ENCODE results near the gene TBX2. TPM values are rescaled to one million over a fixed set of nuclear protein-coding genes. Genes with fewer than 3 reads are reported as not detected.

Gene TBX2
- total and polyA plus RNA-seq, 2 of the 4 experiments (the other 2 are of a cell fraction) = 20.1 to 64.1 TPM

DNA sequence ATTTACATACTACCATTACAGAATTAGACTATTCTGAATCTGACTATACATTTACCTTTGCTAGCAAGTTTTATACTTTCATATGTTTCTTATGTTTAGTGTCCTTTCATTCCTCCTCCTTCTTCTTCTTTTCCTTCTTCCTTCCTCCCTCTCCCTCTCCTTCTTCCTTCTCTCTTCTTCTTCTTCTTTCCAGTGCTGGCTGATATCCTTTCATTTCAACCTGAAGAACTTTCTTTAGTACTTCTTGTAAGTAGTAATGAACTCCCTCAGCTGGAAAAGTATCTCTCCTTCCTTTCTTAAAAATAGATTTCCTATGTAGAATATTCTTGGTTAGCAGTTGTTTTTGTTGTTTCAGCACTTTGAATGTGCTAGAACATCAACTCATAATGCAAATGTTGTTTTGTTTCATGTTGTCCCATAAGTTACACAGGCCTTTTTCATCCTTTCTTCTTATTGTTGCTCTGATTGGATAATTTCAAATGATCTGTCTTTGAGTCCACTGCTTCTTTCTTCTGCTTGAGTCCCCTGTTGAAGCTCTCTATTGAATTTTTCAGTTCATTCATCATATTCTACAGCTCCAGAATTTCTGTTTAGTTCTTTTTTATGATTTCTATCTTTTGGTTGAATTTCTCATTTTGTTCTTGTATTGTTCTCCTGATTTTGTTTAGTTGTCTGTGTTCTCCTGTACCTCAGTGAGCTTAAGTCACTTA is 37.5 kb downstream of the TBX2 start:
- H2BK20ac ChIP-seq (ENCODE audit: low read depth, low read length) = no peak overlapping the region
- no peak overlapping the region for H3K4me3 ChIP-seq (ENCODE audit: insufficient read depth, low read depth, low read length)
- no peak overlapping the region for H4K91ac ChIP-seq (ENCODE audit: insufficient read depth, low read depth, low read length)
- H3K23ac ChIP-seq (ENCODE audit: low read depth, low read length) = no peak overlapping the region
- CTCF ChIA-PET = no interaction called here
- no peak overlapping the region for H3K18ac ChIP-seq (ENCODE audit: low read depth, low read length)
- H2BK5ac ChIP-seq (ENCODE audit: low read depth, low read length, poor library complexity, severe bottlenecking) = no peak overlapping the region
- H3K36me3 ChIP-seq (ENCODE audit: control insufficient read depth, insufficient read depth, low read length) = no peaks in the 10 kb centered on the region
- H3K9me1 ChIP-seq (ENCODE audit: insufficient read depth, low read length) = no peaks in the 10 kb centered on the region
- POLR2A ChIA-PET (ENCODE audit: unreplicated experiment) = no interaction called here
- intact Hi-C loops (cut with micrococcal nuclease) = no loop called here
- no peak overlapping the region for H2BK120ac ChIP-seq (ENCODE audit: low read depth, low read length)
- H2AFZ ChIP-seq (replicated peaks; ENCODE audit: low read length, poor library complexity) = no peak overlapping the region
- no peak overlapping the region for H2BK15ac ChIP-seq (ENCODE audit: low read depth, low read length)
- TF ChIP-seq MAZ (IDR thresholded peaks at IDR 0.05; ENCODE audit: borderline replicate concordance, low read depth, low read length) = no peak
- no peak for TF ChIP-seq FOS (IDR thresholded peaks at IDR 0.05; ENCODE audit: low read depth, low read length)
- TF ChIP-seq CHD1 (IDR thresholded peaks at IDR 0.05; ENCODE audit: low read depth, low read length) = no peak
- no peak for TF ChIP-seq RCOR1 (IDR thresholded peaks at IDR 0.05; ENCODE audit: insufficient replicate concordance, low read length)
- no peak for TF ChIP-seq SMC3 (IDR thresholded peaks at IDR 0.05; ENCODE audit: low read depth, low read length)
- no peak for TF ChIP-seq MXI1 (IDR thresholded peaks at IDR 0.05; ENCODE audit: borderline replicate concordance, low read depth, low read length)
- no peak for TF ChIP-seq POLR2A (IDR thresholded peaks at IDR 0.05; ENCODE audit: low read depth, low read length)
- no peak for TF ChIP-seq BHLHE40 (IDR thresholded peaks at IDR 0.05; ENCODE audit: low read depth, low read length)
- TF ChIP-seq RAD21 (IDR thresholded peaks at IDR 0.05; ENCODE audit: low read length) = no peak
- TF ChIP-seq, protein P1, sequence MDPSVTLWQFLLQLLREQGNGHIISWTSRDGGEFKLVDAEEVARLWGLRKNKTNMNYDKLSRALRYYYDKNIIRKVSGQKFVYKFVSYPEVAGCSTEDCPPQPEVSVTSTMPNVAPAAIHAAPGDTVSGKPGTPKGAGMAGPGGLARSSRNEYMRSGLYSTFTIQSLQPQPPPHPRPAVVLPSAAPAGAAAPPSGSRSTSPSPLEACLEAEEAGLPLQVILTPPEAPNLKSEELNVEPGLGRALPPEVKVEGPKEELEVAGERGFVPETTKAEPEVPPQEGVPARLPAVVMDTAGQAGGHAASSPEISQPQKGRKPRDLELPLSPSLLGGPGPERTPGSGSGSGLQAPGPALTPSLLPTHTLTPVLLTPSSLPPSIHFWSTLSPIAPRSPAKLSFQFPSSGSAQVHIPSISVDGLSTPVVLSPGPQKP (IDR thresholded peaks at IDR 0.05; ENCODE audit: borderline replicate concordance, low read depth, low read length) = no peak
- H4K20me1 ChIP-seq (ENCODE audit: insufficient read depth, low read length) = no peaks in the 10 kb centered on the region
- no peak overlapping the region for H4K8ac ChIP-seq (ENCODE audit: low read depth in 2 of 2, low read length in 2 of 2)
- no peak overlapping the region for H3K4me2 ChIP-seq (ENCODE audit: low read depth, low read length)
- dilution Hi-C loops (cut with HindIII; ENCODE audit: low sequenced_read_pairs, unreplicated experiment) = no loop called here
- in situ Hi-C loops (cut with MboI; ENCODE audit: low sequenced_read_pairs) = no loop called here
- no peak overlapping the region for H3K4ac ChIP-seq (ENCODE audit: low read depth, low read length)
- peaks cover 14% of the 10 kb centered on the region for H3K9me3 ChIP-seq (ENCODE audit: control insufficient read depth, insufficient read depth, low read length)
- H2AK5ac ChIP-seq (ENCODE audit: low read depth, low read length) = no peak overlapping the region
- H3K14ac ChIP-seq (replicated peaks; ENCODE audit: low read depth, low read length) = no peak overlapping the region
- H2AK9ac ChIP-seq (replicated peaks; ENCODE audit: low read depth, low read length, poor library complexity) = no peak overlapping the region
- no TSS peak for BruUV-seq (replicated peaks)
- H3K27me3 ChIP-seq (ENCODE audit: control insufficient read depth, insufficient read depth, low read length) = peaks cover 11% of the 10 kb centered on the region
- no peaks in the 10 kb centered on the region for H3K79me1 ChIP-seq (ENCODE audit: low read depth in 1 of 2, low read length in 2 of 2)
- no peak overlapping the region for H3K27ac ChIP-seq (ENCODE audit: insufficient read depth, low read length)
- H3K56ac ChIP-seq (ENCODE audit: extremely low read depth, insufficient read depth, low read length) = no peak overlapping the region
- DNase-seq = no peak
- no peaks in the 10 kb centered on the region for H3K4me1 ChIP-seq (ENCODE audit: control insufficient read depth, insufficient read depth, low read length)
- no peak overlapping the region for H4K5ac ChIP-seq (ENCODE audit: low read depth, low read length)
- H3K9ac ChIP-seq (ENCODE audit: low read depth, low read length) = no peak overlapping the region
- ATAC-seq (ENCODE audit: low read depth) = no peak
